ENCODE measurements around the gene GOLGA6A. TPM values are rescaled to one million over a fixed set of nuclear protein-coding genes. Genes with fewer than 3 reads are reported as not detected.

GOLGA6A gene
- total and polyA plus RNA-seq, 2 of the 8 experiments (the other 6 are each of a cell fraction or from before 2014, with no cell fraction given) = 0.80 to 1.0 TPM

DNA sequence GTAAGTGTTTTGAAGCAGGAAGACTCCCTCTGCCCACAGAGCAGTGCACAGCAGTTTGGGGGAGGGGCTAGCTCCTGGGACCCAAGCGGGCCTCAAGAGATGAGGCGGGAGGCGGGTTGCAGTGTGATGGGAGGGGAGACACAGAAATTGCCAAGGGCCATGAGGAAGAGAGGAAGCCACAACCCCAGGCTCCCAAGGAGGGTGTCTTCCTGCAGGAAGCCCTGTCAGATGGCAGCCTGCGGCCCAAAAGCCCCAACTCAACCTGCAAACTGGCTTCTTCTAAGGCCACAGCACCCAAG lies 40.7 kb upstream of the GOLGA6A start (continued):
- TF ChIP-seq CTCF (IDR thresholded peaks at IDR 0.05; ENCODE audit: control extremely low read depth in 1 of 3, insufficient read depth in 1 of 3, low read depth in 1 of 3, low read length in 3 of 3) = peak in 2 of 3 experiments; percentile 21 to 27; a peak in 2 of 4 replicates
- TF ChIP-seq KDM4A (IDR thresholded peaks at IDR 0.05; ENCODE audit: low read depth, low read length, severe bottlenecking) = peak; percentile 41
- TF ChIP-seq SP1 (IDR thresholded peaks at IDR 0.05; ENCODE audit: low read depth, low read length) = 0 out of 2 replicates have a peak, but pooled peaks have one; percentile 35
- TF ChIP-seq CHD2 (IDR thresholded peaks at IDR 0.05; ENCODE audit: low read length) = no peak

Data from H1 (cell line).